ENCODE data around the gene TTLL11.

GRCh38 chr9:121851641-121852091 lies 241.4 kb downstream of the TTLL11 start:
- no peak for TF ChIP-seq CTCF (conservative IDR thresholded peaks at IDR 0.05)
- TF ChIP-seq EZH2 (IDR thresholded peaks at IDR 0.05; ENCODE audit: low read depth), result no peak

Measured in PC-9 (cell line).